Activated T-cell treated with anti-CD3 and anti-CD28 coated beads, Interleukin-2, amount 50 U/mL, for 72 hours (primary cell): ENCODE data around the gene VEGFA. TPM values are rescaled to one million over a fixed set of nuclear protein-coding genes. Genes with fewer than 3 reads are reported as not detected.

ENCODE experiments used
- ATAC-seq, 2 donors: fragments of 150-1000 bp; cut with Tn5 transposase; replicated peaks in 1 of 2; 2 replicates each; pipeline ENCODE4 v1.10.0; 2021; ENCODE audit warnings: moderate library complexity in 2 of 2, mild to moderate bottlenecking in 1 of 2
- DNase-seq, 2 donors: peaks; one replicate each; pipeline ENCODE4 v3.0.0; 2021 to 2022; ENCODE audit warnings: mixed read lengths in 1 of 2
- H3K27ac Mint-ChIP-seq: one replicate; pipeline ENCODE4 v1.8.0; 2022; ENCODE audit warnings: mild to moderate bottlenecking, moderate library complexity, mixed read lengths
- H3K27me3 Mint-ChIP-seq: one replicate; pipeline ENCODE4 v1.8.0; 2022; ENCODE audit warnings: low read depth, mixed read lengths
- H3K36me3 Mint-ChIP-seq, 2 donors: one replicate each; pipeline ENCODE4 v1.8.0; 2022; ENCODE audit warnings: mixed read lengths in 2 of 2, mild to moderate bottlenecking in 1 of 2; ENCODE audit not compliant: insufficient read depth in 2 of 2
- H3K4me1 Mint-ChIP-seq: one replicate; pipeline ENCODE4 v1.8.0; 2022; ENCODE audit warnings: low read depth, mixed read lengths
- H3K4me3 Mint-ChIP-seq, 2 donors: one replicate each; pipeline ENCODE4 v1.8.0; 2022; ENCODE audit warnings: mild to moderate bottlenecking in 2 of 2, mixed read lengths in 2 of 2, moderate library complexity in 2 of 2
- H3K9me3 Mint-ChIP-seq, 2 donors: one replicate each; pipeline ENCODE4 v1.8.0; 2022; ENCODE audit warnings: mixed read lengths in 2 of 2
- total RNA-seq, 2 donors: library from RNA; stranded (reverse); gene quantifications; one replicate each; pipeline ENCODE4 v1.2.3, GENCODE V29; 2022

The VEGFA gene
- total RNA-seq, 2 donors from 2014 or later: 65.2 to 67.1 TPM

GRCh38 chr6:43766500-43766853, 3.5 kb upstream of the VEGFA start:
- Mint-ChIP-seq H3K27me3 (no peaks in the 10 kb centered on the region), H3K9me3 (no peaks in the 10 kb centered on the region), H3K27ac (no peak overlapping the region), H3K4me3 (no peak overlapping the region), H3K4me1 (peaks cover 8% of the 10 kb centered on the region), H3K36me3 (peaks cover 3% of the 10 kb centered on the region in 2 donors)
- no peak for ATAC-seq
- no peak for DNase-seq

- DNase-seq: no peak
- H3K27me3 Mint-ChIP-seq: no peaks in the 10 kb centered on the region
- H3K4me1 Mint-ChIP-seq: peaks cover 8% of the 10 kb centered on the region
- H3K27ac Mint-ChIP-seq: no peak overlapping the region
- no peaks in the 10 kb centered on the region for H3K9me3 Mint-ChIP-seq
- H3K4me3 Mint-ChIP-seq: no peak overlapping the region
- ATAC-seq: no peak
- H3K36me3 Mint-ChIP-seq: peaks cover 4% of the 10 kb centered on the region in 2 donors
Measured at GRCh38 chr6:43766964-43767461, 3.0 kb upstream of the VEGFA start.

DNA sequence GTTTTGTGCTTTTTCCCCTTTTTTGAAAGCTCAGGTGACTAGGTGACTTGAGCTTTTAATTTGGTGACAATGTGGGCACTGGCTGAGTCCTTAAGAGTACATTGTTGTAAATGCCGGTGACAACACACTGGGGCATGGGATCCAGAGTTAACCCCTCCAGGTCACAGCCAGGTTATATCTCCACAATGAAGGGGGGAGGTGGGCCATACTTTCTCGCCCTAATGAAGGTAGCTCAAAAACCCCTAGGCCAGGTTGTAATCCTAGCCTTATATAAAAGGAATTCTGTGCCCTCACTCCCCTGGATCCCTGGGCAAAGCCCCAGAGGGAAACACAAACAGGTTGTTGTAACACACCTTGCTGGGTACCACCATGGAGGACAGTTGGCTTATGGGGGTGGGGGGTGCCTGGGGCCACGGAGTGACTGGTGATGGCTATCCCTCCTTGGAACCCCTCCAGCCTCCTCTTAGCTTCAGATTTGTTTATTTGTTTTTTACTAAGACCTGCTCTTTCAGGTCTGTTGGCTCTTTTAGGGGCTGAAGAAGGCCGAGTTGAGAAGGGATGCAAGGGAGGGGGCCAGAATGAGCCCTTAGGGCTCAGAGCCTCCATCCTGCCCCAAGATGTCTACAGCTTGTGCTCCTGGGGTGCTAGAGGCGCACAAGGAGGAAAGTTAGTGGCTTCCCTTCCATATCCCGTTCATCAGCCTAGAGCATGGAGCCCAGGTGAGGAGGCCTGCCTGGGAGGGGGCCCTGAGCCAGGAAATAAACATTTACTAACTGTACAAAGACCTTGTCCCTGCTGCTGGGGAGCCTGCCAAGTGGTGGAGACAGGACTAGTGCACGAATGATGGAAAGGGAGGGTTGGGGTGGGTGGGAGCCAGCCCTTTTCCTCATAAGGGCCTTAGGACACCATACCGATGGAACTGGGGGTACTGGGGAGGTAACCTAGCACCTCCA, 2.2 kb upstream of the VEGFA start:
- no peaks in the 10 kb centered on the region for H3K9me3 Mint-ChIP-seq
- H3K4me3 Mint-ChIP-seq: no peak overlapping the region
- H3K27me3 Mint-ChIP-seq: no peaks in the 10 kb centered on the region
- no peak for DNase-seq
- ATAC-seq: no peak
- peaks cover 14% of the 10 kb centered on the region for H3K4me1 Mint-ChIP-seq
- H3K36me3 Mint-ChIP-seq: peaks cover 8% of the 10 kb centered on the region in 2 donors
- H3K27ac Mint-ChIP-seq: no peak overlapping the region

- Mint-ChIP-seq H3K4me1 (peaks cover 20% of the 10 kb centered on the region), H3K27me3 (no peaks in the 10 kb centered on the region), H3K4me3 (no peak overlapping the region), H3K36me3 (peaks cover 8% of the 10 kb centered on the region in 2 donors), H3K9me3 (no peaks in the 10 kb centered on the region), H3K27ac (no peak overlapping the region)
- ATAC-seq (no peak), DNase-seq (no peak)
Measured at GRCh38 chr6:43768506-43768860, 1.5 kb upstream of the VEGFA start.

DNA sequence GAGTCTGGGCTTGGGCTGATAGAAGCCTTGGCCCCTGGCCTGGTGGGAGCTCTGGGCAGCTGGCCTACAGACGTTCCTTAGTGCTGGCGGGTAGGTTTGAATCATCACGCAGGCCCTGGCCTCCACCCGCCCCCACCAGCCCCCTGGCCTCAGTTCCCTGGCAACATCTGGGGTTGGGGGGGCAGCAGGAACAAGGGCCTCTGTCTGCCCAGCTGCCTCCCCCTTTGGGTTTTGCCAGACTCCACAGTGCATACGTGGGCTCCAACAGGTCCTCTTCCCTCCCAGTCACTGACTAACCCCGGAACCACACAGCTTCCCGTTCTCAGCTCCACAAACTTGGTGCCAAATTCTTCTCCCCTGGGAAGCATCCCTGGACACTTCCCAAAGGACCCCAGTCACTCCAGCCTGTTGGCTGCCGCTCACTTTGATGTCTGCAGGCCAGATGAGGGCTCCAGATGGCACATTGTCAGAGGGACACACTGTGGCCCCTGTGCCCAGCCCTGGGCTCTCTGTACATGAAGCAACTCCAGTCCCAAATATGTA, 957 bp upstream of the VEGFA start:
- H3K27ac Mint-ChIP-seq: no peak overlapping the region
- peaks cover 26% of the 10 kb centered on the region for H3K4me1 Mint-ChIP-seq
- no peak for DNase-seq
- peak overlapping the region; percentile 95 to 97 for H3K4me3 Mint-ChIP-seq
- H3K27me3 Mint-ChIP-seq: no peaks in the 10 kb centered on the region
- H3K36me3 Mint-ChIP-seq: peaks cover 8% of the 10 kb centered on the region in 2 donors
- ATAC-seq: peak in 1 of 2 donors; percentile 0
- no peaks in the 10 kb centered on the region for H3K9me3 Mint-ChIP-seq

- Mint-ChIP-seq H3K27ac (peak overlapping the region; percentile 87), H3K27me3 (no peaks in the 10 kb centered on the region), H3K4me3 (peak overlapping the region; percentile 95 to 97), H3K9me3 (no peaks in the 10 kb centered on the region), H3K4me1 (peaks cover 41% of the 10 kb centered on the region), H3K36me3 (peaks cover 8 to 9% of the 10 kb centered on the region in 2 donors)
- ATAC-seq (peak in 1 of 2 donors; percentile 22), DNase-seq (peak; percentile 57 to 58)
Measured at GRCh38 chr6:43770372-43771209, 580 bp downstream of the VEGFA start.

DNA sequence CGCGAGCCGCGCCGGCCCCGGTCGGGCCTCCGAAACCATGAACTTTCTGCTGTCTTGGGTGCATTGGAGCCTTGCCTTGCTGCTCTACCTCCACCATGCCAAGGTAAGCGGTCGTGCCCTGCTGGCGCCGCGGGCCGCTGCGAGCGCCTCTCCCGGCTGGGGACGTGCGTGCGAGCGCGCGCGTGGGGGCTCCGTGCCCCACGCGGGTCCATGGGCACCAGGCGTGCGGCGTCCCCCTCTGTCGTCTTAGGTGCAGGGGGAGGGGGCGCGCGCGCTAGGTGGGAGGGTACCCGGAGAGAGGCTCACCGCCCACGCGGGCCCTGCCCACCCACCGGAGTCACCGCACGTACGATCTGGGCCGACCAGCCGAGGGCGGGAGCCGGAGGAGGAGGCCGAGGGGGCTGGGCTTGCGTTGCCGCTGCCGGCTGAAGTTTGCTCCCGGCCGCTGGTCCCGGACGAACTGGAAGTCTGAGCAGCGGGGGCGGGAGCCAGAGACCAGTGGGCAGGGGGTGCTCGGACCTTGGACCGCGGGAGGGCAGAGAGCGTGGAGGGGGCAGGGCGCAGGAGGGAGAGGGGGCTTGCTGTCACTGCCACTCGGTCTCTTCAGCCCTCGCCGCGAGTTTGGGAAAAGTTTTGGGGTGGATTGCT, 1.3 kb downstream of the VEGFA start:
- Mint-ChIP-seq H3K27me3 (no peaks in the 10 kb centered on the region), H3K27ac (peak overlapping the region; percentile 15), H3K9me3 (no peaks in the 10 kb centered on the region), H3K4me3 (peak overlapping the region; percentile 95 to 97), H3K4me1 (peaks cover 44% of the 10 kb centered on the region), H3K36me3 (peaks cover 9 to 11% of the 10 kb centered on the region in 2 donors)
- DNase-seq: peak; percentile 77 to 84
- peak; percentile 44 to 51 for ATAC-seq

- no peaks in the 10 kb centered on the region for H3K27me3 Mint-ChIP-seq
- peak overlapping the region; percentile 95 to 97 for H3K4me3 Mint-ChIP-seq
- H3K27ac Mint-ChIP-seq: peak overlapping the region; percentile 94
- H3K36me3 Mint-ChIP-seq: peaks cover 13 to 14% of the 10 kb centered on the region in 2 donors
- DNase-seq (peak; percentile 80 to 86), ATAC-seq (peak; percentile 44 to 49)
- peaks cover 48% of the 10 kb centered on the region for H3K4me1 Mint-ChIP-seq
- H3K9me3 Mint-ChIP-seq: no peaks in the 10 kb centered on the region
Measured at GRCh38 chr6:43771858-43772680, 2.1 kb downstream of the VEGFA start.

DNA sequence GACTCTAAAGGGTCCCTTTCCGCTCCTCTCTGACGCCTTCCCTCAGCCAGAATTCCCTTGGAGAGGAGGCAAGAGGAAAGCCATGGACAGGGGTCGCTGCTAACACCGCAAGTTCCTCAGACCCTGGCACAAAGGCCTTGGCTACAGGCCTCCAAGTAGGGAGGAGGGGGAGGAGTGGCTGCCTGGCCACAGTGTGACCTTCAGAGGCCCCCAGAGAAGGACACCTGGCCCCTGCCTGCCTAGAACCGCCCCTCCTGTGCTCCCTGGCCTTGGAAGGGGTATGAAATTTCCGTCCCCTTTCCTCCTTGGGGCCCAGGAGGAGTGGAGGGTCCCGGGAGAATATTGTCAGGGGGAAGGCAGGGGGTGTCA, 2.7 kb downstream of the VEGFA start:
- Mint-ChIP-seq H3K27me3 (no peaks in the 10 kb centered on the region), H3K4me3 (peak overlapping the region; percentile 95 to 97), H3K4me1 (peaks cover 48% of the 10 kb centered on the region), H3K36me3 (peaks cover 14 to 15% of the 10 kb centered on the region in 2 donors), H3K9me3 (no peaks in the 10 kb centered on the region), H3K27ac (peak overlapping the region; percentile 94)
- ATAC-seq (no peak), DNase-seq (peak in 1 of 2 donors; percentile 12)

DNA sequence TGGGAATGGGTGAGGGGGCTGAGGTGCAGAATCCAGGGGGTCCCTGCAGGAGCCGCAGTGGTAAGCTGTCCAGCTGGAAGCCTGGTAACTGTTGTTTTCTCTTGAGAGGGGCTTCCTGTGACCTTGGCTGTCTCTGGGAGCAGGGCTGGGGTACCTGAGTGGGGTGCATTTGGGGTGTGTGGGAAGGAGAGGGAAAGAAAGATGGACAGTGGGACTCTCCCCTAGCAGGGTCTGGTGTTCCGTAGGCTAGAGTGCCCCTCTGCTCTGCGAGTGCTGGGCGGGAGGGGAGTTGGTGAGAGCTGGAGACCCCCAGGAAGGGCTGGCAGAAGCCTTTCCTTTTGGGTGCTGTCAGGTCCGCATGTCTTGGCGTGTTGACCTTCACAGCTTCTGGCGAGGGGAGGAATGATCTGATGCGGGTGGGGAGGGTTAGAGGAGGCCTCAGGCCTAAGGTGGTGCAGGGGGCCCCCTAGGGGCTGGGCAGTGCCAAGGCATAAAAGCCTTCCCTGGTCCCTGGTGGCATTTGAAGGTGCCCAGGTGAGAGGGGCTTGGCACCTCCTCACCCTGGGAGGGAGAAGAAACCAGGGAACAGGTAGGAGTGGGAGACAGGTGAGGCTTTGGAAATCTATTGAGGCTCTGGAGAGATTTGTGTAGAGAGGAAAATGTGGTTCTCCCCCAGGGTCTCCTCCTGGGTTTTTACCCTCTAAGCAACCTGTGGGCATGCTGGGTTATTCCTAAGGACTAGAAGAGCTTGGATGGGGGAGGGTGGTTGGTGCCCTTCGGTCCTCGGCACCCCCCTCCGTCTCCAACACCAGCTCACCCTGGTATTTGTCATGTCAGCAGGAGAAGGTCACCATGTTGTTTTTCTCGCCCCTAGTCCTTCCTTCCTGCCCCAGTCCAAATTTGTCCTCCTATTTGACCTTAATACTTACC, 3.3 kb downstream of the VEGFA start:
- Mint-ChIP-seq H3K4me3 (peak overlapping the region; percentile 95 to 97), H3K27ac (peak overlapping the region; percentile 79), H3K4me1 (peaks cover 48% of the 10 kb centered on the region), H3K9me3 (no peaks in the 10 kb centered on the region), H3K27me3 (no peaks in the 10 kb centered on the region), H3K36me3 (peaks cover 15 to 16% of the 10 kb centered on the region in 2 donors)
- DNase-seq (peak; percentile 80 to 81), ATAC-seq (peak; percentile 28 to 33)
